T-helper 1 cell (primary cell): Measurements from ENCODE around the gene GLRX3.
"Not testable (repeated sequence)": the region's sequence is repeated elsewhere in the genome, so short reads cannot be mapped to it uniquely, and the experiment has no call there.

Source experiments
- DNase-seq, 5 donors: peaks; one replicate each; pipeline ENCODE4 v3.0.0-alpha.2; 2012 to 2020

The GLRX3 gene

GRCh38 chr10:130190055-130190736 is 54.0 kb downstream of the GLRX3 start:
- DNase-seq = peak; percentile 74 to 85 (median 81)

- DNase-seq = no peak
Observed at GRCh38 chr10:130190737-130191115, 54.5 kb downstream of the GLRX3 start.

- no peak for DNase-seq
Observed at GRCh38 chr10:130191380-130191779, 55.2 kb downstream of the GLRX3 start.

- DNase-seq = no peak
Observed at GRCh38 chr10:130192276-130192848, 56.2 kb downstream of the GLRX3 start.

GRCh38 chr10:130193033-130193432 is 56.8 kb downstream of the GLRX3 start:
- no peak for DNase-seq

GRCh38 chr10:130193493-130194193 is 57.5 kb downstream of the GLRX3 start:
- DNase-seq = no peak

GRCh38 chr10:130194194-130194990 is 58.2 kb downstream of the GLRX3 start:
- no peak for DNase-seq

- DNase-seq = no peak
Observed at GRCh38 chr10:130194991-130195645, 58.9 kb downstream of the GLRX3 start.

GRCh38 chr10:130195746-130196294 is 59.6 kb downstream of the GLRX3 start:
- DNase-seq = no peak

- no peak for DNase-seq
Observed at GRCh38 chr10:130196511-130197487, 60.6 kb downstream of the GLRX3 start.

- no peak for DNase-seq
Observed at GRCh38 chr10:130198651-130199050, 62.5 kb downstream of the GLRX3 start.

GRCh38 chr10:130200179-130201042 is 64.2 kb downstream of the GLRX3 start:
- no peak for DNase-seq

GRCh38 chr10:130201043-130201380 is 64.8 kb downstream of the GLRX3 start:
- DNase-seq = no peak

- DNase-seq = not testable (repeated sequence)
Observed at GRCh38 chr10:130202150-130202549, 66.0 kb downstream of the GLRX3 start.

GRCh38 chr10:130202984-130203621 is 66.9 kb downstream of the GLRX3 start:
- DNase-seq = no peak

- DNase-seq = no peak
Observed at GRCh38 chr10:130203626-130204025, 67.4 kb downstream of the GLRX3 start.

GRCh38 chr10:130206216-130206737 is 70.1 kb downstream of the GLRX3 start:
- DNase-seq = no peak

- no peak for DNase-seq
Observed at GRCh38 chr10:130207205-130207604, 71.0 kb downstream of the GLRX3 start.

GRCh38 chr10:130208807-130209206 is 72.6 kb downstream of the GLRX3 start:
- DNase-seq = no peak
